DOHH2 (cell line): ENCODE data around the gene ERLEC1.

Source experiments
- EZH2phosphoT487 ChIP-seq: fragments of 200-600 bp; sonication (generic); IDR thresholded peaks from 2 replicates; pipeline ENCODE4 v1.6.1; 2017; ENCODE audit warnings: borderline replicate concordance, mild to moderate bottlenecking, antibody characterized with exemption, low read length, moderate library complexity, mixed read lengths
- TF ChIP-seq, protein P1 (sequence below): fragments of 200-600 bp; sonication (generic); IDR thresholded peaks from one replicate; pipeline ENCODE4 v1.5.1; 2014; ENCODE audit warnings: antibody characterized with exemption, mild to moderate bottlenecking, low read depth, low read length; ENCODE audit not compliant: poor library complexity, severe bottlenecking

DNA sequence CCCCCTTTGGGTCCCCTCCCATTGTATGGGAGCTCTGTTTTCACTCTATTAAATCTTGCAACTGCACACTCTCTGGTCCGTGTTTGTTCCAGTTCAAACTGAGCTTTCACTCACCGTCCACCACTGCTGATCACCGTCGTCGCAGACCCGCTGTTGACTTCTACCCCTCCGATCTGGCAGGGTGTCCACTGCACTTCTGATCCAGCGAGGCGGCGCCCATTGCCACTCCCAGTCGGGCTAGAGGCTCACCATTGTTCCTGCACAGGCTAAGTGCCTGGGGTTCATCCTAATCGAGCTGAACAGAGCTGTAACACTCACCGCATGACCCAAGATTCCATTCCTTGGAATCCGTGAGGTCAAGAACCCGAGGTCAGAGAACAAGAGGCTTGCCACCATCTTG, 30.2 kb upstream of the ERLEC1 start:
- TF ChIP-seq, protein P1, sequence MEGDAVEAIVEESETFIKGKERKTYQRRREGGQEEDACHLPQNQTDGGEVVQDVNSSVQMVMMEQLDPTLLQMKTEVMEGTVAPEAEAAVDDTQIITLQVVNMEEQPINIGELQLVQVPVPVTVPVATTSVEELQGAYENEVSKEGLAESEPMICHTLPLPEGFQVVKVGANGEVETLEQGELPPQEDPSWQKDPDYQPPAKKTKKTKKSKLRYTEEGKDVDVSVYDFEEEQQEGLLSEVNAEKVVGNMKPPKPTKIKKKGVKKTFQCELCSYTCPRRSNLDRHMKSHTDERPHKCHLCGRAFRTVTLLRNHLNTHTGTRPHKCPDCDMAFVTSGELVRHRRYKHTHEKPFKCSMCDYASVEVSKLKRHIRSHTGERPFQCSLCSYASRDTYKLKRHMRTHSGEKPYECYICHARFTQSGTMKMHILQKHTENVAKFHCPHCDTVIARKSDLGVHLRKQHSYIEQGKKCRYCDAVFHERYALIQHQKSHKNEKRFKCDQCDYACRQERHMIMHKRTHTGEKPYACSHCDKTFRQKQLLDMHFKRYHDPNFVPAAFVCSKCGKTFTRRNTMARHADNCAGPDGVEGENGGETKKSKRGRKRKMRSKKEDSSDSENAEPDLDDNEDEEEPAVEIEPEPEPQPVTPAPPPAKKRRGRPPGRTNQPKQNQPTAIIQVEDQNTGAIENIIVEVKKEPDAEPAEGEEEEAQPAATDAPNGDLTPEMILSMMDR, result no peak
- TF ChIP-seq EZH2phosphoT487, result no peak
